WERI-Rb-1 (cell line): ENCODE data around the gene DNAH11.

Experiments used
- DNase-seq: peaks from one replicate; pipeline ENCODE4 v3.0.0-alpha.2; 2020
- H3K27ac ChIP-seq: fragments of 250-450 bp; sonication (Bioruptor Pico); 2 replicates; pipeline ENCODE4 v1.5.1; 2020; ENCODE audit warnings: mild to moderate bottlenecking, moderate library complexity
- H3K27me3 ChIP-seq: fragments of 250-450 bp; sonication (Bioruptor Pico); 2 replicates; pipeline ENCODE4 v1.5.1; 2021; ENCODE audit warnings: mild to moderate bottlenecking, low read depth, moderate library complexity; ENCODE audit not compliant: insufficient read depth, severe bottlenecking
- H3K36me3 ChIP-seq: fragments of 250-450 bp; sonication (Bioruptor Pico); 2 replicates; pipeline ENCODE4 v1.5.1; 2020; ENCODE audit warnings: mild to moderate bottlenecking, moderate library complexity
- H3K4me3 ChIP-seq: 2 replicates; pipeline ENCODE4 v1.5.1; 2011; ENCODE audit warnings: low read depth, mild to moderate bottlenecking, control low read depth, low read length
- H3K9me3 ChIP-seq: fragments of 250-450 bp; sonication (Bioruptor Pico); 2 replicates; pipeline ENCODE4 v1.5.1; 2021; ENCODE audit warnings: mild to moderate bottlenecking, moderate library complexity; ENCODE audit not compliant: severe bottlenecking
- TF ChIP-seq, protein P1 (sequence below): IDR thresholded peaks from 2 replicates; pipeline ENCODE4 v1.5.1; 2011; ENCODE audit warnings: low read depth, mild to moderate bottlenecking, control low read depth, inconsistent platforms, low read length

The DNAH11 gene

DNA sequence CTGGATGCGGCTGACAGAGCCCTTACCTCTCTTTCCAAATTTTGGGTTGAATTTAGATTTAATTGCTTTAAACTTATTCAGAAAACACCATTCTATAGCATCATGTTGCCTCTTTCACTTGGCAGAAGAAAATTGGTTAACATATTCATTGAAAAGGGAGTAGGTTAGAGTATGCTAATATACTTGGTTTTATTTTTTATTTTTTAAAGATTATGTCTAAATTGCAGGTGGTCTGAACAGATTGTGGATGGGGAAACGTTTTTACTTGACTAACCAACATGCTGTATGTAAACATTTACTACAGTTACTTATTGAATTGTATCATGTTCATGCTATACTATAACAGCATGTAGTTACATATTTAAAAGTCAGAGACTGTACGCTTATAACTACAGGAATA is 65.6 kb downstream of the DNAH11 start:
- H3K4me3 ChIP-seq = no peak overlapping the region
- H3K36me3 ChIP-seq = no peaks in the 10 kb centered on the region
- TF ChIP-seq, protein P1, sequence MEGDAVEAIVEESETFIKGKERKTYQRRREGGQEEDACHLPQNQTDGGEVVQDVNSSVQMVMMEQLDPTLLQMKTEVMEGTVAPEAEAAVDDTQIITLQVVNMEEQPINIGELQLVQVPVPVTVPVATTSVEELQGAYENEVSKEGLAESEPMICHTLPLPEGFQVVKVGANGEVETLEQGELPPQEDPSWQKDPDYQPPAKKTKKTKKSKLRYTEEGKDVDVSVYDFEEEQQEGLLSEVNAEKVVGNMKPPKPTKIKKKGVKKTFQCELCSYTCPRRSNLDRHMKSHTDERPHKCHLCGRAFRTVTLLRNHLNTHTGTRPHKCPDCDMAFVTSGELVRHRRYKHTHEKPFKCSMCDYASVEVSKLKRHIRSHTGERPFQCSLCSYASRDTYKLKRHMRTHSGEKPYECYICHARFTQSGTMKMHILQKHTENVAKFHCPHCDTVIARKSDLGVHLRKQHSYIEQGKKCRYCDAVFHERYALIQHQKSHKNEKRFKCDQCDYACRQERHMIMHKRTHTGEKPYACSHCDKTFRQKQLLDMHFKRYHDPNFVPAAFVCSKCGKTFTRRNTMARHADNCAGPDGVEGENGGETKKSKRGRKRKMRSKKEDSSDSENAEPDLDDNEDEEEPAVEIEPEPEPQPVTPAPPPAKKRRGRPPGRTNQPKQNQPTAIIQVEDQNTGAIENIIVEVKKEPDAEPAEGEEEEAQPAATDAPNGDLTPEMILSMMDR = no peak
- DNase-seq = no peak
- no peak overlapping the region for H3K27ac ChIP-seq
- H3K9me3 ChIP-seq = no peaks in the 10 kb centered on the region
- peaks cover 18% of the 10 kb centered on the region for H3K27me3 ChIP-seq

GRCh38 chr7:21611129-21611528 is 68.3 kb downstream of the DNAH11 start:
- H3K27me3 ChIP-seq = peaks cover 12% of the 10 kb centered on the region

GRCh38 chr7:21616091-21616490 is 73.3 kb downstream of the DNAH11 start:
- TF ChIP-seq, protein P1 = no peak
- H3K36me3 ChIP-seq = no peaks in the 10 kb centered on the region
- DNase-seq = no peak
- H3K27ac ChIP-seq = no peak overlapping the region
- peaks cover 15% of the 10 kb centered on the region for H3K27me3 ChIP-seq
- no peak overlapping the region for H3K4me3 ChIP-seq
- peaks cover 4% of the 10 kb centered on the region for H3K9me3 ChIP-seq

More at GRCh38 chr7:21611129-21611528, 68.3 kb downstream of the DNAH11 start:
- TF ChIP-seq, protein P1 = no peak
- Histone ChIP-seq H3K9me3 (no peaks in the 10 kb centered on the region), H3K27ac (no peak overlapping the region), H3K4me3 (no peak overlapping the region), H3K36me3 (no peaks in the 10 kb centered on the region)
- no peak for DNase-seq

DNA sequence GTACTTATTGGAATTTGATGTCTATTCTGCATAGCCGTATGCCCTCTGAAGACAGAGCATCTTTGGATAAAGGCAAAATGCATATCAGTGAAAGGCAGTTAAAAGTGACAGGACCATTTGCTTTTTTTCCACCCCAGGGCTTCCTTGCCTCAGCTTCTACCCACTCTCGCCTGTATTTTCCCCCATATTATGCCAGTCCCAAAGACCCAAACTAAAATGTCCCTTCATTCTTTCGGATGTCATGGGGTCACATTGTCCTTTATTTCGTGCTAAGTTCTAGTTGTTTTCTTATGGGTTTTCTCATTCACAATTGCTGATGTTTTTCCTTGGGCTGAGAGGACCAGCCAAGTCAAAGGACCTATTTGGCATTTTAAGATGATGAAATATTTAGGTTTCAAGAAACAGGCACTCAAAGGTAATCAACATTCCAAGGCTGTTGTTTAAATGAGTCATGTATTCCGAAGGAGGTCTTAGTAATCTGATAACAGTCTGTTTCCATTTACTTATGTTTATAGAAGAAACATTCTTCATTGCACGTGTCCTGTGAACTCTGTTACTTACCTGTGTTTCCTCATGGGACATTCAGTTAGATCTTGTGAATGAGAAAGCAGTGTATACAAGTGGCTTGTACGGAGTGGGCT is 74.1 kb downstream of the DNAH11 start:
- Histone ChIP-seq H3K27me3 (peaks cover 8% of the 10 kb centered on the region), H3K36me3 (no peaks in the 10 kb centered on the region), H3K9me3 (peaks cover 5% of the 10 kb centered on the region), H3K4me3 (no peak overlapping the region), H3K27ac (no peak overlapping the region)
- TF ChIP-seq, protein P1 = no peak
- DNase-seq = no peak

DNA sequence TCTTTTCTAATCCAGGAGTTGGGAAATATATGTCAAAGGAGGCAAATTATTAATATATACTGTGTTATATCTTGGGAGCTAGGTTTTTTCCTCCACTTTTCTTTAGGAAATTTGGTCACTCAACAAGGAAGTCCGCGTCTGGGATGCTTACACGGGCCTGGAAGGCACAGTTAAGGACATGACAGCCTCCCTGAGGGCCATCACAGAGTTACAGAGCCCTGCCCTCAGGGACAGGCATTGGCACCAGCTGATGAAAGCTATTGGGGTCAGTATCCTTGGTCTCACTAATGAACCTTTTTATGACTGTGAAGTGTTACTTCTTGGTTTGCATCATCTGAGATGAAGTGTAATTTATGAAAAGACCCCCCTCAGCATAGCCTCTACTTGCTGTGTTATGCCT is 74.7 kb downstream of the DNAH11 start:
- peaks cover 8% of the 10 kb centered on the region for H3K27me3 ChIP-seq
- H3K4me3 ChIP-seq = no peak overlapping the region
- no peak for DNase-seq
- H3K36me3 ChIP-seq = no peaks in the 10 kb centered on the region
- TF ChIP-seq, protein P1 = no peak
- H3K9me3 ChIP-seq = peaks cover 5% of the 10 kb centered on the region
- no peak overlapping the region for H3K27ac ChIP-seq

- TF ChIP-seq, protein P1 = no peak
- H3K9me3 ChIP-seq = peaks cover 5% of the 10 kb centered on the region
- no peak overlapping the region for H3K27ac ChIP-seq
- DNase-seq = no peak
- peaks cover 8% of the 10 kb centered on the region for H3K27me3 ChIP-seq
- no peak overlapping the region for H3K4me3 ChIP-seq
- H3K36me3 ChIP-seq = no peaks in the 10 kb centered on the region
These were observed 75.1 kb downstream of the DNAH11 start for GRCh38 chr7:21617916-21618390.
